GM18951 (cell line): ENCODE results near the gene ATP6V1F.

Experiments
- POLR2A ChIP-seq: IDR thresholded peaks from 4 replicates; pipeline ENCODE4 v1.6.1; 2011; ENCODE audit warnings: mild to moderate bottlenecking; ENCODE audit not compliant: insufficient read length, insufficient read depth; ENCODE audit errors: extremely low read depth
- in situ Hi-C: fragments of 300-500 bp; cut with MboI; formaldehyde crosslinking; loops from one replicate; pipeline ENCODE4 v1.12.0; 2022; ENCODE audit warnings: low sequenced_read_pairs, mixed read lengths, inconsistent platforms; ENCODE audit not compliant: unreplicated experiment

ATP6V1F gene

DNA sequence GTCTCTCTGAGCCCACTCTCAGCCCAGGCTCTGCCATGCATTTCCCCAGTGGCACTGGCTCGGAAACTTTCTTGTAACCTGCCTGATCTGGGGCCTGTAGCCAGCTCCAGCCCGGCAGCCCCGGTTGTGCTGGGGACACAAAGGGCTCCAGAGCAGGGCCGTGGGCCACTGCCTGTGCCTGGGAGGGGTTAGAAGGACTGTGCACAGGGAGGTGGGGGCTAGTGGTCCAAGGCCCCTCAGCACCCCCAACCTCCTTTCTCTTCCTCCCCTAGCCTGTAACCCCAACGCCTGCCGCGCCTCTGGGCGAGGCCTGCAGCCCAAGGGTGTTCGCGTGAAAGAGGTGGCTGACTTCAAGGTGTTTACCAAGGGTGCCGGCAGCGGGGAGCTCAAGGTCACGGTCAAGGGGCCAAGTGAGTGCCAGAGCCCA is 22.9 kb upstream of the ATP6V1F start:
- TF ChIP-seq POLR2A, result no peak
- in situ Hi-C loops, result no loop called here

GRCh38 chr7:128840326-128841170 is 22.1 kb upstream of the ATP6V1F start:
- TF ChIP-seq POLR2A, result no peak
- in situ Hi-C loops, result no loop called here

DNA sequence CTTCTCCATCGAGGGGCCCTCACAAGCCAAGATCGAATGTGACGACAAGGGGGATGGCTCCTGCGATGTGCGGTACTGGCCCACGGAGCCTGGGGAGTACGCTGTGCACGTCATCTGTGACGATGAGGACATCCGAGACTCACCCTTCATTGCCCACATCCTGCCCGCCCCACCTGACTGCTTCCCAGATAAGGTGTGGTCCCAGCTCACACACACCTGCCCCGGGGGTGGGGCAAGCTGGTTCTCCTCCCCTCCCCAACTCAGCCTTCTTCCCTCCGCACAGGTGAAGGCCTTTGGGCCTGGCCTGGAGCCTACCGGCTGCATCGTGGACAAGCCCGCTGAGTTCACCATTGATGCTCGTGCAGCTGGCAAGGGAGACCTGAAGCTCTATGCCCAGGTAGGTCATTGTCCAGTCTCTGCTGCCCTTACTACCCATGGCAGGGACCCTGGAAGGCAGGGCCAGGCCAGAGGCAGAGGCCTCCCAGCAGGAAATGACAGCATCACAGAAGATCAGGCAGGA is 21.4 kb upstream of the ATP6V1F start:
- TF ChIP-seq POLR2A, result no peak
- in situ Hi-C loops, result no loop called here

DNA sequence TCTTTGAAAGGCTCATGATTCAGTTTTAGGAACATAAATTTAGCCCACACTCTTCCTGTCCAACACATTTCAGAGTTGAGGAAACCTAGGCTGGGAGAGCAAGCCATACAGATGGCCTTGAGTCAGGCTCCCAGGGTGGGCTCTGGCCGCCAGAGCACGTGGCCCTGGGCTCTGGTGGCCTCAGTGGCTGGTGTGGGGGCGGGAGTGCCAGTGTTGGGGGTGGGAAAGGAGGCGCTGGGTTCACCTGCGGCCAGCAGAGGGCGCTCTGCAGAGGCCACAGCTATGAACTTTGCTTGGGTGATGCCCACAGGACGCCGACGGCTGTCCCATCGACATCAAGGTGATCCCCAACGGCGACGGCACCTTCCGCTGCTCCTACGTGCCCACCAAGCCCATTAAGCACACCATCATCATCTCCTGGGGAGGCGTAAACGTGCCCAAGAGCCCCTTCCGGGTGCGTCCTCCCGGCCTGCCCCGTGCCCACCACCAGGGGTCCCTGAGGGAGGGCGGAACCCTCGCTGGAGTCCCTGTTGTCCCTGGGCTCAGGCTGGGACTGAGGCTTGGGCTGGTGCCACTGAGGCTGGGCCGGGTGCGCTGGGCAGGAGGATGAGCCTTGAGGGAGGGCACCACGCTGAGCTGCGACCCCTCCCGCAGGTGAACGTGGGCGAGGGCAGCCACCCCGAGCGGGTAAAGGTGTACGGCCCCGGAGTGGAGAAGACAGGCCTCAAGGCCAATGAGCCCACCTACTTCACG is 20.6 kb upstream of the ATP6V1F start:
- TF ChIP-seq POLR2A, result no peak
- in situ Hi-C loops, result no loop called here

DNA sequence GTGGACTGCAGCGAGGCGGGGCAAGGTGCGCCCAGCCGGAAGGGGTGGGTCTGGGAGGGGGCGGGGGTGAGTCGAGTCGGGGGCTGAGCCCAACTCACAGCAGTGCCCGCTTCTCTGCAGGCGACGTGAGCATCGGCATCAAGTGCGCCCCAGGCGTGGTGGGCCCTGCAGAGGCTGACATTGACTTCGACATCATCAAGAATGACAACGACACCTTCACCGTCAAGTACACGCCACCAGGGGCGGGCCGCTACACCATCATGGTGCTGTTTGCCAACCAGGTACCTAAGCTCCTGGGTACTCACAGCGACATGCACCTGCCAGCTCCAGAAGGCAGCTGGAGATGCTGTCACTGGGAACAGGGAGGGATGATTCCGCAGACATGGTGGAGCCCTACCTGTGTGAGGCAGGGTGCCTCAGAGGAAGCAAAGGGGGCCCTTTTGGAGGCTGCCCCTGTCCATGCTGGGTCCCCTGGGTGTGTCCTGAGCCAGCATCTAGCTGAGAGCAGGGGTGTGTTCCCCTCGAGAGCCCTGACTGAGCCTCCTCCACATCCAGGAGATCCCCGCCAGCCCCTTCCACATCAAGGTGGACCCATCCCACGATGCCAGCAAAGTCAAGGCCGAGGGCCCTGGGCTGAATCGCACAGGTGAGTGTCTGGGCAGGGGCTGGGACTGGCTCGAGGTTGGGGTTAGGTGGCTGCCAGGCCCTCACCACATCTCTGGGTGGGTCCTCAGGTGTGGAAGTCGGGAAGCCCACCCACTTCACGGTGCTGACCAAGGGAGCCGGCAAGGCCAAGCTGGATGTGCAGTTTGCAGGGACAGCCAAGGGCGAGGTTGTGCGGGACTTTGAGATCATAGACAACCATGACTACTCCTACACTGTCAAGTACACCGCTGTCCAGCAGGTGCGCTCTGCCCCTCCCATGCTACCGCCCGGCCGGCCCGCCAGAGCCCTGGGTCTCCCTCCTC is 19.7 kb upstream of the ATP6V1F start:
- in situ Hi-C loops, result no loop called here

GRCh38 chr7:128843938-128844621 is 18.6 kb upstream of the ATP6V1F start:
- in situ Hi-C loops, result no loop called here
- TF ChIP-seq POLR2A, result no peak

More for the DNA sequence above, 19.7 kb upstream of the ATP6V1F start:
- TF ChIP-seq POLR2A, result no peak

DNA sequence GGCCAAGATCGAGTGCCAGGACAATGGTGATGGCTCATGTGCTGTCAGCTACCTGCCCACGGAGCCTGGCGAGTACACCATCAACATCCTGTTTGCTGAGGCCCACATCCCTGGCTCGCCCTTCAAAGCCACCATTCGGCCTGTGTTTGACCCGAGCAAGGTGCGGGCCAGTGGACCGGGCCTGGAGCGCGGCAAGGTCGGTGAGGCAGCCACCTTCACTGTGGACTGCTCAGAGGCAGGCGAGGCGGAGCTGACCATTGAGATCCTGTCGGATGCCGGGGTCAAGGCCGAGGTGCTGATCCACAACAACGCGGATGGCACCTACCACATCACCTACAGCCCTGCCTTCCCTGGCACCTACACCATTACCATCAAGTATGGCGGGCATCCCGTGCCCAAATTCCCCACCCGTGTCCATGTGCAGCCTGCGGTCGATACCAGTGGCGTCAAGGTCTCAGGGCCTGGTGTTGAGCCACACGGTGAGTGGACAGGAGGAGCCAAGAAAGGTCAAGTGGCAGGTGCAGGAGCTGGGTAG is 17.8 kb upstream of the ATP6V1F start:
- in situ Hi-C loops, result no loop called here

GRCh38 chr7:128845475-128845874 is 17.2 kb upstream of the ATP6V1F start:
- in situ Hi-C loops, result no loop called here
- no peak for TF ChIP-seq POLR2A

More for the DNA sequence above, 17.8 kb upstream of the ATP6V1F start:
- no peak for TF ChIP-seq POLR2A

DNA sequence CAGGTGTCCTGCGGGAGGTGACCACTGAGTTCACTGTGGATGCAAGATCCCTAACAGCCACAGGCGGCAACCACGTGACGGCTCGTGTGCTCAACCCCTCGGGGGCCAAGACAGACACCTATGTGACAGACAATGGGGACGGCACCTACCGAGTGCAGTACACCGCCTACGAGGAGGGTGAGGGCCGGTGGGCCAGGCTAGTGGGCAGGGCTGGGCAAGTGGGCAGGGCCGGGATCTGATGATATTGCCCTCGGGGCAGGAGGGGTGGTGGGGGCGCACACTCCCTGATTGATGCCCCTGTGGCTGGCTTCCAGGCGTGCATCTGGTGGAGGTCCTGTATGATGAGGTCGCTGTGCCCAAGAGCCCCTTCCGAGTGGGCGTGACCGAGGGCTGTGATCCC is 16.7 kb upstream of the ATP6V1F start:
- in situ Hi-C loops, result no loop called here
- TF ChIP-seq POLR2A, result no peak

DNA sequence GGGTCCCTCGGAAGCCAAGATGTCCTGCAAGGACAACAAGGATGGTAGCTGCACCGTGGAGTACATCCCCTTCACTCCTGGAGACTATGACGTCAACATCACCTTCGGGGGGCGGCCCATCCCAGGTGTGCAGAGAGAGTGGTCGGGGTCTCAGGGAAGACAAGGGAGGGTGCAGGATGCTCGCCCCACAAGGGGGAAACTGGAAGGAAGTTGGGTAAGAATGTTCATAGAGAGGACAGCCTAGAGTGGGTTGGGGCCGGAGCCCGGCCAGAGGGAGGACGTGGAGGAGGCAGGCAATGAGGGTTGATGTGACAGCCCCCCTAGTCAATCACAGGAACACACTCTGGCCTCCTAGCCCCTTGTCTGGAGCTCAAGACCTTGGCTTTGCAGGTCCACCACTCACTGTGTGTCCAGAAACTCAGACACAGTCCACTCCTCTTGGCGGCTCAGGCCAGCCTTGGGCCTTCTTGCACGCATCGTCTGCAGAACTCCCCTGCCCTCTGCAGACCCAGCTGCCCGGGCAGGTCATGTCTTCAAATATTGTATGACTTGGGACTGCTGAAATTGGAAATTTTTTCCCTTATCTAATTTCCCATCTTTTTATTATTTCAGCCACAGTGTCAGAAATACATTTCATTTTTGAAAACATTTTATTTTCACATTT is 15.7 kb upstream of the ATP6V1F start:
- no peak for TF ChIP-seq POLR2A
- in situ Hi-C loops, result no loop called here

- TF ChIP-seq POLR2A, result no peak
- in situ Hi-C loops, result no loop called here
These were observed 14.9 kb upstream of the ATP6V1F start for GRCh38 chr7:128847721-128848211.
